Aorta (tissue), 5 donors: Measurements from ENCODE around the gene IL24. TPM values are rescaled to one million over a fixed set of nuclear protein-coding genes. Genes with fewer than 3 reads are reported as not detected.
A peak's percentile ranks its signal among the peaks of the same experiment; 100 is the strongest.

Experiments
- ATAC-seq: fragments of 200-7000 bp; cut with Tn5 transposase; one replicate; pipeline ENCODE4 v1.9.1; 2022; ENCODE audit warnings: moderate library complexity; ENCODE audit not compliant: low FRiP score
- DNase-seq, 2 donors: peaks; one replicate each; pipeline ENCODE4 v3.0.0-alpha.2; 2020
- H3K27ac ChIP-seq, 2 donors: one replicate each; pipeline ENCODE4 v1.5.1; 2013; ENCODE audit warnings: low read length in 2 of 2, mild to moderate bottlenecking in 2 of 2, moderate library complexity in 2 of 2, control low read depth in 1 of 2, inconsistent platforms in 1 of 2, low read depth in 1 of 2
- H3K27me3 ChIP-seq, 2 donors: one replicate each; pipeline ENCODE4 v1.6.1; 2013; ENCODE audit warnings: control low read depth in 1 of 2, low read length in 1 of 2, mild to moderate bottlenecking in 1 of 2, moderate library complexity in 1 of 2; ENCODE audit not compliant: insufficient read depth in 2 of 2, control insufficient read depth in 1 of 2
- H3K36me3 ChIP-seq, 2 donors: one replicate each; pipeline ENCODE4 v1.6.1; 2013; ENCODE audit warnings: control low read depth in 1 of 2, low read length in 1 of 2, mild to moderate bottlenecking in 1 of 2; ENCODE audit not compliant: insufficient read depth in 2 of 2, control insufficient read depth in 1 of 2
- H3K4me1 ChIP-seq, 2 donors: one replicate each; pipeline ENCODE4 v1.6.1; 2013; ENCODE audit warnings: low read length in 2 of 2, control low read depth in 1 of 2, mild to moderate bottlenecking in 1 of 2, moderate library complexity in 1 of 2; ENCODE audit not compliant: insufficient read depth in 2 of 2, control insufficient read depth in 1 of 2
- H3K4me3 ChIP-seq, 2 donors: one replicate each; pipeline ENCODE4 v1.5.1; 2013; ENCODE audit warnings: low read length in 2 of 2, control low read depth in 1 of 2, mild to moderate bottlenecking in 1 of 2
- H3K9me3 ChIP-seq: one replicate; pipeline ENCODE4 v1.6.1; 2013; ENCODE audit warnings: mild to moderate bottlenecking, low read length; ENCODE audit not compliant: control insufficient read depth
- WGBS, 2 donors: extraction: QIAGEN DNeasy Blood & Tissue Kit; methylation state at CpG; one replicate each; pipeline ENCODE4 v1.1.7; 2013; 5-methylcytosine and 5-hydroxymethylcytosine counted together
- intact Hi-C, 2 donors: fragments of 100-400 bp; cut with DNase I; formaldehyde crosslinking; loops; one replicate each; pipeline versions ENCODE4 v1.14.2 to v1.15.0; 2022
- polyA plus RNA-seq, 2 donors: library from polyadenylated mRNA; stranded (reverse); fragments of 200-250 nt; gene quantifications; one replicate each; pipeline ENCODE4 v1.2.3, GENCODE V29; 2013
- total RNA-seq, 2 donors: library from RNA; stranded (reverse); fragmentation: NEBNext Ultra II Directional; extraction: Animal tissue kit (Norgen Biotek cat#: 25700); gene quantifications; one replicate each; pipeline ENCODE4 v1.2.1, GENCODE V29; 2021
- donor health status: healthy with polysubstance abuse.
- donor health status: Bipolar disorder and iron deficiency.
- donor health status: DM: no; HTN: no; CAD: no.
- donor health status: DM: no; HTN: no; CAD: no.
- donor health status: DM: yes; HTN: yes; CAD: no.

IL24 gene
- total and polyA plus RNA-seq, 4 donors = not detected

DNA sequence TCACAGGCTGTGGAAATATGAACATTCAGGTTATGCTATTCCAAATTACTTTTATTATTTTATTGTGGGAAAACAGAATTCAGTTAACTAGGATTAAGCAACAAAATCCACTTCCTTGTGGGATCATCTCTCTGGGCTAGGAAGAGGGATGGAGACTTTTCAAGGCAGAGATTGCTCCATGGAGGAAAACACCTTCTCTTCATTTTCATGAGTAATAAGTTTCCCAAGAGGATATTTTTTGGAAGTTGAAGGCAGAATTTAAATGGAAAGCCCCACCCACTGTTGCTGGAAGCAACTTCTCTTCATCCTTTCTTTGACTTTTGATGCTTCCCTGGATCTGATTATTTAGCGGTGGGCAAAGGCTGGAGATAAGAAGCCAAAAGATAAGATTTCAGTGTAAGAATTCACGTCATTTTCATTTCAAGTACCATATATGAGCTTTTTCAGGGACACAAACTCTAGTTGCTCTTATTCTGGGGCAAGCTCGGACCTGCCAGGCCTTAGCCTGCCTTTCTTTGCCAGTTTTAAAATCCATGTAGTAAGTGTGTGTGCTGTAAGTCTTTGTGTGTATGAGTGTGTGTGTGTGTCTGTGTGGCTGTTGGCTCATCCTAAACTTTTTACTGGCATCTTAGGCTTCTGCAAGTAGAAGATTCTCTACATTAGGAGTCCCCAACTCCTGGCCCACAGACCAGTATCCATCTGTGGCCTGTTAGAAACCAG, 11.7 kb upstream of the IL24 start:
- no peaks in the 10 kb centered on the region for H3K36me3 ChIP-seq
- H3K27me3 ChIP-seq = no peaks in the 10 kb centered on the region
- ATAC-seq (no peak), DNase-seq (no peak)
- 49 to 54% methylated on average over 3 of the region's 3 CpGs for WGBS, 2 donors
- H3K4me3 ChIP-seq = no peak overlapping the region
- H3K9me3 ChIP-seq = peaks cover 1% of the 10 kb centered on the region
- H3K4me1 ChIP-seq = no peaks in the 10 kb centered on the region
- no peak overlapping the region for H3K27ac ChIP-seq
- intact Hi-C loops = no loop called here

DNA sequence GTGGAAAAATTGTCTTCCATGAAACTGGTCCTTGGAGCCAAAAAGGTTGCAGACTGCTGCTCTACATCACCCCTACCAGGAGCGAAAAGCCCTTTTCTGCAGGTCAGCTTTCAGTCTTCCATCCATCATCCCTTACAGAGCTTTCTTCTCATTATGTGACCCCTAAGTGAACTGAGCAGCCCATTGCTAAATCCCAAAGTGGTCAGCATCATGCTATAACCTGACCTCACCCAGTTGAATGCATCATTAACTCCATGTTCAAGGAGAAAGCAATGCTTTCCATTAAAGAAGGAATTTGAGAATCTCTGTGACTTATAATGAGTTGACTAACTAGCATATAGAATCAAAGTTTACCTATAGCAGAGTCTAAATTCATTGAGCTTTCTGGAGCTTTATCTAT, 10.4 kb upstream of the IL24 start:
- Histone ChIP-seq H3K4me1 (no peaks in the 10 kb centered on the region), H3K9me3 (peaks cover 1% of the 10 kb centered on the region), H3K27ac (no peak overlapping the region), H3K36me3 (no peaks in the 10 kb centered on the region), H3K27me3 (no peaks in the 10 kb centered on the region), H3K4me3 (no peak overlapping the region)
- ATAC-seq (no peak), DNase-seq (no peak)
- 47 to 71% methylated on average over 1 of the region's 1 CpG for WGBS, 2 donors
- intact Hi-C loops = no loop called here

DNA sequence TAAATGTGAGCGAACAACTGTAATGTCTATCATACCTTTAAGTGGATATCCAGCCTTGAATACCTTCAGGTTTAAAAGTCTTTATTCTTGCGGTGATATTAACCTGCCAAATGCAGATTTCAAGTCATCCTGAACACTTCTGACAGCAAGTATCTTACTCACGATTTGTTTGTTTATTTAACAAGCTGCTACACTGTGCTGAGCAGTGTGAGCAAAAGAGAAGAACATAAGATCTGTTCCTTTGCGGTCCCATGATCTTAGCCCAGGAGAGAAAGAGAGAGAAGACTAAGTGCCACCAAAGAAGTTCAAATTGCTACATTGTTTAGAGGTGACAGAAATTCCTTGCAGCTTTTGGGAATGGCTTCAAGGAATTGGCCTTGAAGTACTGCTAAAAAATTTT, 9.5 kb upstream of the IL24 start:
- Histone ChIP-seq H3K4me1 (no peaks in the 10 kb centered on the region), H3K4me3 (no peak overlapping the region), H3K9me3 (peaks cover 1% of the 10 kb centered on the region), H3K27me3 (no peaks in the 10 kb centered on the region), H3K36me3 (no peaks in the 10 kb centered on the region), H3K27ac (no peak overlapping the region)
- WGBS, 2 donors = 53 to 61% methylated on average over 4 of the region's 4 CpGs
- intact Hi-C loops = no loop called here
- DNase-seq = no peak
- ATAC-seq = no peak

GRCh38 chr1:206890125-206891060, 6.8 kb upstream of the IL24 start:
- no peaks in the 10 kb centered on the region for H3K36me3 ChIP-seq
- WGBS, 2 donors = 62 to 64% methylated on average over 15 of the region's 15 CpGs
- no peak overlapping the region for H3K27ac ChIP-seq
- H3K4me3 ChIP-seq = no peak overlapping the region
- DNase-seq = peak in 1 of 2 donors; percentile 75
- peaks cover 1% of the 10 kb centered on the region for H3K9me3 ChIP-seq
- no peaks in the 10 kb centered on the region for H3K4me1 ChIP-seq
- no peaks in the 10 kb centered on the region for H3K27me3 ChIP-seq
- intact Hi-C loops = no loop called here
- ATAC-seq = no peak

- H3K4me1 ChIP-seq = no peaks in the 10 kb centered on the region
- no peak for ATAC-seq
Measured at GRCh38 chr1:206891412-206891811, 5.8 kb upstream of the IL24 start.

DNA sequence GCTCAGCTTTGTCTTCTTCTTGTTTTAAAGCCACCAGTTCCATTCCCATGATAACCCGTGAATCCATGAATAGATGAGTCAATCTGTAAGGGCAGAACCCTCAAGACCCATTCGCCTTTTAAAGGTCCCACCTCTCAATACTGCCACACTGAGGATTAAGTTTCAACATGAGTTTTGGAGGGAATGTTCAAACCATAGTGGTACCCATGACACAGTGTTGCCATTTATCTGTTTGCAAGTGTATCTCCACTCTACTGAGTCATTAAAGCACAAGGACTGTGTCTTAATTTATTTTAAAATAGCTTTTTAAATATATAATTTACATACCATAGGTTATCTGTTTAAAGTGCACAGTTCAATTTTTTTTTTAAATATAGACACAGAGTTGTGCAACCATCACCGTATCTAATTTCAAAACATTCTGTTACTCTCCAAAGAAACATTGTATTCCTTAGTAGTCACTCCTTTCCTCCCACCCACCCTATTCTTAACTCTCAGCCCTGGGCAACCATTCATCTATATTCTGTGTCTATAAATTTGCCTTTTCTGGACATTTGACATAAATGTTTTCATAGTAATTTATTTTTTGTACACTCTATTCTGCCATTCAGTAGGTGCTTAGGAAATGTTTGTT, 4.8 kb upstream of the IL24 start:
- Histone ChIP-seq H3K27ac (no peak overlapping the region), H3K4me3 (no peak overlapping the region), H3K27me3 (no peaks in the 10 kb centered on the region), H3K9me3 (peaks cover 1% of the 10 kb centered on the region), H3K4me1 (no peaks in the 10 kb centered on the region), H3K36me3 (no peaks in the 10 kb centered on the region)
- intact Hi-C loops = no loop called here
- DNase-seq = no peak
- ATAC-seq = no peak
- 74 to 79% methylated on average over 3 of the region's 3 CpGs for WGBS, 2 donors

More at GRCh38 chr1:206891412-206891811, 5.8 kb upstream of the IL24 start:
- 81% methylated on average over 1 of the region's 1 CpG for WGBS, 2 donors
- intact Hi-C loops = no loop called here
- Histone ChIP-seq H3K4me3 (no peak overlapping the region), H3K27me3 (no peaks in the 10 kb centered on the region), H3K9me3 (peaks cover 1% of the 10 kb centered on the region), H3K36me3 (no peaks in the 10 kb centered on the region), H3K27ac (no peak overlapping the region)
- DNase-seq = no peak

GRCh38 chr1:206893380-206893779, 3.9 kb upstream of the IL24 start:
- ATAC-seq (no peak), DNase-seq (no peak)
- H3K9me3 ChIP-seq = no peaks in the 10 kb centered on the region
- intact Hi-C loops = no loop called here
- no peak overlapping the region for H3K27ac ChIP-seq
- H3K27me3 ChIP-seq = no peaks in the 10 kb centered on the region
- H3K4me3 ChIP-seq = no peak overlapping the region
- no peaks in the 10 kb centered on the region for H3K4me1 ChIP-seq
- no peaks in the 10 kb centered on the region for H3K36me3 ChIP-seq
- WGBS, 2 donors = 72 to 73% methylated on average over 2 of the region's 2 CpGs

DNA sequence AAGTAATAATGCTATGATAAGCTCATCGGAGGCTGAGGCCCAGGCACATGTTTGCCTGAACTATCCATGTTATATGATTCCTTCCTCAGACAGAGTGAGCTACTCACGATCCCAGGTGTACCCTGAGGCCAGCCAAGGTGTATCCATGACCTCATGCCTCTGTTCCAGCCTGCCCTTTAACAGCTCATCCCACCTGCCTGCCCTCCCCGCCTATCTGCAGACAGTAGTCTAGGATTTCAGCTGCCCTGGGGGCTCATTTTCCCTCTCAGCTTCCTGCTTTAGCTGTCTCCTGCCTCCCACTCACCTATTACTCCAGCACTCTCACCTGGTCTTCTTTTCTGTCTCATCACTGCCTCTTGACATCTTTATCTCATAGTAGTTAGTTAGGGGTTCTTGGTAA, 1.9 kb upstream of the IL24 start:
- H3K9me3 ChIP-seq = no peaks in the 10 kb centered on the region
- no peak overlapping the region for H3K27ac ChIP-seq
- 81% methylated on average over 3 of the region's 3 CpGs for WGBS, 2 donors
- DNase-seq (no peak), ATAC-seq (no peak)
- no peaks in the 10 kb centered on the region for H3K4me1 ChIP-seq
- H3K4me3 ChIP-seq = no peak overlapping the region
- no peaks in the 10 kb centered on the region for H3K27me3 ChIP-seq
- no peaks in the 10 kb centered on the region for H3K36me3 ChIP-seq
- intact Hi-C loops = no loop called here
